SH-SY5Y (cell line): ENCODE measurements around the gene PNPLA5.

Experiments used
- GATA2 ChIP-seq: IDR thresholded peaks from 2 replicates; pipeline ENCODE4 v1.6.1; 2011; ENCODE audit warnings: mild to moderate bottlenecking, low read depth, low read length
- GATA3 ChIP-seq: IDR thresholded peaks from 2 replicates; pipeline ENCODE4 v1.6.1; 2011; ENCODE audit warnings: low read depth, mild to moderate bottlenecking, low read length, moderate library complexity

DNA sequence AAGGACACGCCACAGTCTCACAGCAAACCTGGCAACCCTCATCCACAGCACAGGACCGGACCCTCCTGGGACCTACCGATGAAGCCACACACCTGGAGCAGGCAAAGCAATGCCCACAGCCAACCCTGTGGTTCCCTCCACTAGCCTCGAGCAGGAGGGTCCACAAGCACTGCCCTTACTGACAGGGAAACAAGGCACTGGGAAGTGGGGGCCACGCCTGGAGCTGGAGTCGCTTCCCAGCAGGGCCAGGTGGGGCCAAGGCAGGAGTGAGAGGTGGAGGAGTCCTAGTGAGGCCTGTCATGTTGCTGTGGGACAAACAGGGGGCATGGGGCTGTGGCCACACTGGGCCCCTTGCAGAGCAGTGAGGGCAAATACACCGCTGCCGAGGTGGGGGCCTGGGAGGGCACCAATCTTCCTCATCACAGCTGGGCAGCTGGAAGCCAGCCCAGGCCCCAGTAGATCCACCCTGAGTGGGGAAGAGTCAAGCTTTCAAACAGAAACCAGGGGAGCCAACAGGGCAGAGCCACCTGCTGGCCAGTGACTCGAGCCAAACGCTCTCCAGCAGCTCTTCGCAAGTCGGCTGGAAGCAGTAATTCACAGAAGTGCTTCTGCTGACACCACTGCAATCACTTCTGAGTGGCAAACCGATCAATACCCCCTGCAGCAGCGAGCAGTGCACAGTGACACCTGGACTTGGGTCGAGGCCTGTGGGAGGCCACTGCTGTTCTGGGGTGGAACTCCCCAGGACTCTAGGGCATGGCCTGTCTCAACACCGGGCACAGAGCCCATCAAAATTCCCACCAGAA is 43.2 kb downstream of the PNPLA5 start:
- TF ChIP-seq GATA2, result no peak
- TF ChIP-seq GATA3, result no peak
